ENCODE data around the gene SPON2. TPM values are rescaled to one million over a fixed set of nuclear protein-coding genes. Genes with fewer than 3 reads are reported as not detected.

The SPON2 gene
- polyA plus RNA-seq, 1 donor (not counting 4 experiments of a cell fraction or from before 2014, with no cell fraction given): 3.3 TPM

DNA sequence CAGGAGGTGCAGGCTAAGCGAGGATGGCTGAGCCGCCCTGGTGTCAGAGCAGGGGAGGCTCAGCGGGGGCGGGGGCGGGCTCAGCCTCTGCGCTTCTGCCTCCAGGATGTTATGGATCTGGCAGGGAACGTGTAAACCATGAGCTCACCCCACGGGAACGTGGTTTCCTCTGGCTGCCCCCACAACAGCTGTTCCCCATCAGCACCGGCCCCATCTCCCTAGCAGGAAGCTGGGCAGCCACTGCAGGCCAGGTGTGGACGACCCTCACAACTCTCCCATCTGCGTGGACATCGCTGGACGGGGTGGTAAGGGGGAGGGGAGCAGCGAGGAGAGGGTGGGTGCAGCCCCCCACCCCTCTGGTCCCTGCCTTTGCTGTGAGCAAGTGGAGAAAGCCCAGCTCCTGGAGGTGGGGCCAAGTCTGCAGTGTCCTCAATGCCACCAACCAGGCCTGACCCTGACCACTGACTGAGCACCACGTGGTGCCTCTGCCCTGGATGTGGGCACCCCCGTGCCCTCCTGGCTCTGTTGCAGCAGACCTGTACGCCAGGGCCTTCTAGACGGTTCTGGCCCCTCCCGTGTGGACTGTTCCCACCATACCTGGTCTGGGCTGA is 28.1 kb upstream of the SPON2 start:
- Histone ChIP-seq H3K36me3 (ENCODE audit: control insufficient read depth in 2 of 2, extremely low read depth in 1 of 2, insufficient read depth in 2 of 2, low read length in 2 of 2) (no peaks in the 10 kb centered on the region), H3K27me3 (ENCODE audit: control insufficient read depth, extremely low read depth, insufficient read depth, low read length) (peaks cover 7% of the 10 kb centered on the region), H3K9ac (ENCODE audit: control insufficient read depth, extremely low read depth, insufficient read depth, low read length) (no peak overlapping the region), H3K27ac (ENCODE audit: control insufficient read depth, insufficient read depth, low read length) (no peak overlapping the region), H3K4me3 (ENCODE audit: control insufficient read depth in 2 of 3, extremely low read depth in 1 of 3, insufficient read depth in 2 of 3, low read depth in 1 of 3, low read length in 3 of 3) (no peak overlapping the region), H2AFZ (ENCODE audit: control insufficient read depth, low read length) (no peak overlapping the region), H3K9me3 (ENCODE audit: control insufficient read depth, low read depth, low read length) (no peaks in the 10 kb centered on the region), H3K9me1 (ENCODE audit: control insufficient read depth, extremely low read depth, insufficient read depth, low read length) (no peaks in the 10 kb centered on the region), H4K20me1 (ENCODE audit: control insufficient read depth, extremely low read depth, insufficient read depth, low read length) (no peaks in the 10 kb centered on the region), H3K4me2 (ENCODE audit: control insufficient read depth, extremely low read depth, insufficient read depth, low read depth, low read length) (no peak overlapping the region), H3K79me2 (ENCODE audit: control insufficient read depth, insufficient read depth, low read length) (no peaks in the 10 kb centered on the region), H3K4me1 (ENCODE audit: control insufficient read depth, extremely low read depth, insufficient read depth, low read length) (no peaks in the 10 kb centered on the region)
- DNase-seq (ENCODE audit: low read depth, low spot score): no peak
- dilution Hi-C loops (cut with MboI; ENCODE audit: extremely low pct_ligation_motif_present, low sequenced_read_pairs): no loop called here
- no peak for FAIRE-seq
- TF ChIP-seq EZH2 (IDR thresholded peaks at IDR 0.05; ENCODE audit: low read length): no peak
- TF ChIP-seq, protein P1, sequence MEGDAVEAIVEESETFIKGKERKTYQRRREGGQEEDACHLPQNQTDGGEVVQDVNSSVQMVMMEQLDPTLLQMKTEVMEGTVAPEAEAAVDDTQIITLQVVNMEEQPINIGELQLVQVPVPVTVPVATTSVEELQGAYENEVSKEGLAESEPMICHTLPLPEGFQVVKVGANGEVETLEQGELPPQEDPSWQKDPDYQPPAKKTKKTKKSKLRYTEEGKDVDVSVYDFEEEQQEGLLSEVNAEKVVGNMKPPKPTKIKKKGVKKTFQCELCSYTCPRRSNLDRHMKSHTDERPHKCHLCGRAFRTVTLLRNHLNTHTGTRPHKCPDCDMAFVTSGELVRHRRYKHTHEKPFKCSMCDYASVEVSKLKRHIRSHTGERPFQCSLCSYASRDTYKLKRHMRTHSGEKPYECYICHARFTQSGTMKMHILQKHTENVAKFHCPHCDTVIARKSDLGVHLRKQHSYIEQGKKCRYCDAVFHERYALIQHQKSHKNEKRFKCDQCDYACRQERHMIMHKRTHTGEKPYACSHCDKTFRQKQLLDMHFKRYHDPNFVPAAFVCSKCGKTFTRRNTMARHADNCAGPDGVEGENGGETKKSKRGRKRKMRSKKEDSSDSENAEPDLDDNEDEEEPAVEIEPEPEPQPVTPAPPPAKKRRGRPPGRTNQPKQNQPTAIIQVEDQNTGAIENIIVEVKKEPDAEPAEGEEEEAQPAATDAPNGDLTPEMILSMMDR (optimal IDR thresholded peaks at IDR 0.05 in 1 of 3, IDR thresholded peaks at IDR 0.05 in 1 of 3, conservative IDR thresholded peaks at IDR 0.05 in 1 of 3; ENCODE audit: extremely low read depth in 1 of 3, insufficient read depth in 2 of 3, low read length in 3 of 3): no peak

DNA sequence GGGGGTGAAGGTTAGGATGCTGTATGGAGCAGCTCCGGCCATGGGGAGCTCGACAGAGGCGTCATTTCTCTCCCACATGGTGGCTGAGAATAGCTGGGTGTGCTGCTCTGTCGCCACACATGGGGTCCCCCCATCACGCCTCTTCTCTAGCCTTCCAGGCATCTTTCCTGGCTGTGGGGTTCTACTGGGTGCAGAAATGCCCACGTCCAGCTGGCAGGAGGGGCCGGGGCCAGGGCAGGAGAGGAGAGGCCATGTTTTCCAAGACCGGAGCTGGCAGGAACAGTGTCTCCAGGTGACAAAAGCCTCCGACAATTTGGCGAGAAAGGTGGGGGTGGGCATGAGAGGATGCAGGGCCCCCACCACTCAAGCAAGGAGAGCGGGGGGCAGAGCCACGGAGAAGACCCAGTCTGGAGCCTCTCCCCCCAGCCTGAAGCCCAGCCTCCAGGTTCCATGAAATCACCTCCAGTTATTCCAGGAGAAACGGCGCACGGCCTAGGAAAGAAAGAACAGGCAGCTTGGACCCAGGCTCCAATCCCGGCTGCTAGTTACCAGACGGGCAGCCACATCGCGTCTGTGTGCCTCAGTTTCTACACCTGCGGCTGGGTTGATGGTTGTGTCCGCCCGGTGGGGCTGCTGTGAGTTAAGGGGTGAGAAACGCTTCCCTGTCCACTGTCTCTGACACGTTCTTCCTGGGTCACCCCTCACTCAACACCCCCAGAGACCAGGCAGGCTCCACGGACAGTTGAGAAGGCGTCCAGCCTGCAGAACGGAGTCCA is 27.4 kb upstream of the SPON2 start:
- DNase-seq (ENCODE audit: low read depth, low spot score): no peak
- no peak overlapping the region for H3K4me2 ChIP-seq (ENCODE audit: control insufficient read depth, extremely low read depth, insufficient read depth, low read depth, low read length)
- TF ChIP-seq, protein P1 (optimal IDR thresholded peaks at IDR 0.05 in 1 of 3, IDR thresholded peaks at IDR 0.05 in 1 of 3, conservative IDR thresholded peaks at IDR 0.05 in 1 of 3; ENCODE audit: extremely low read depth in 1 of 3, insufficient read depth in 2 of 3, low read length in 3 of 3): no peak
- no peaks in the 10 kb centered on the region for H3K9me1 ChIP-seq (ENCODE audit: control insufficient read depth, extremely low read depth, insufficient read depth, low read length)
- no peak overlapping the region for H3K27ac ChIP-seq (ENCODE audit: control insufficient read depth, insufficient read depth, low read length)
- no peaks in the 10 kb centered on the region for H3K9me3 ChIP-seq (ENCODE audit: control insufficient read depth, low read depth, low read length)
- H3K79me2 ChIP-seq (ENCODE audit: control insufficient read depth, insufficient read depth, low read length): no peaks in the 10 kb centered on the region
- H3K9ac ChIP-seq (ENCODE audit: control insufficient read depth, extremely low read depth, insufficient read depth, low read length): no peak overlapping the region
- H3K4me3 ChIP-seq (ENCODE audit: control insufficient read depth in 2 of 3, extremely low read depth in 1 of 3, insufficient read depth in 2 of 3, low read depth in 1 of 3, low read length in 3 of 3): no peak overlapping the region
- dilution Hi-C loops (cut with MboI; ENCODE audit: extremely low pct_ligation_motif_present, low sequenced_read_pairs): no loop called here
- H2AFZ ChIP-seq (ENCODE audit: control insufficient read depth, low read length): no peak overlapping the region
- H3K27me3 ChIP-seq (ENCODE audit: control insufficient read depth, extremely low read depth, insufficient read depth, low read length): peaks cover 7% of the 10 kb centered on the region
- H3K4me1 ChIP-seq (ENCODE audit: control insufficient read depth, extremely low read depth, insufficient read depth, low read length): no peaks in the 10 kb centered on the region
- H3K36me3 ChIP-seq (ENCODE audit: control insufficient read depth in 2 of 2, extremely low read depth in 1 of 2, insufficient read depth in 2 of 2, low read length in 2 of 2): no peaks in the 10 kb centered on the region
- H4K20me1 ChIP-seq (ENCODE audit: control insufficient read depth, extremely low read depth, insufficient read depth, low read length): no peaks in the 10 kb centered on the region
- FAIRE-seq: no peak

All from keratinocyte (primary cell).